Hematopoietic multipotent progenitor cell (in vitro differentiated cells): ENCODE measurements around the gene HYAL1. TPM values are rescaled to one million over a fixed set of nuclear protein-coding genes. Genes with fewer than 3 reads are reported as not detected.
"Not testable (repeated sequence)": the region's sequence is repeated elsewhere in the genome, so short reads cannot be mapped to it uniquely, and the experiment has no call there.

Experiments
- DNase-seq, 3 donors: peaks; one replicate each; pipeline ENCODE4 v3.0.0-alpha.2; 2011 to 2015; ENCODE audit warnings: low read depth in 2 of 3, low spot score in 2 of 3
- total RNA-seq: library from RNA; depleted of rRNA; stranded (reverse); fragments of >200 nt; gene quantifications from one replicate; pipeline ENCODE4 v1.2.3, GENCODE V29; 2012

Gene HYAL1
- total RNA-seq, 1 donor, result 0.27 TPM

- DNase-seq, result no peak
Observed at GRCh38 chr3:50263478-50264382, 39.6 kb downstream of the HYAL1 start.

GRCh38 chr3:50262778-50263177, 40.6 kb downstream of the HYAL1 start:
- DNase-seq, result no peak

- not testable (repeated sequence) for DNase-seq
Observed at GRCh38 chr3:50262200-50262599, 41.2 kb downstream of the HYAL1 start.

DNA sequence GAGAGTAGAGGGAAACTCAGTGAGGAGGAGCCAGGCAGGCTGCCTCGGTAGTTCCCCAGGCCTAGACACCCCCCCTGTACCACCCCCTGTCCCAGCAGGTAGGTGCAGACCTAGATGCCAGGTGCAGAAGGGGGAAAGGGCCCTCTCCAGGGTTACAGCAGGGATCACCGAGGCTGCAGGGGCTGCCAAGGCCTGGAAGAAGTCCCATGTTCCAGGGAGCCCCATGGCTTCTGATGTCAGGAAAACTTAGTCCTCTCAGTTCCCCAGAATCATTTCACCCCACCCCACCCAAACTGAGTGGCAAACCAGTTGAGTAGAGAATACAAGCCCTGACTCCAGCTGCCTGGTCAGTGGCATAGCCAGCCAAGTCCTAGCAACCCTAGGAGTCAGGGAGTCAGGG, 41.9 kb downstream of the HYAL1 start:
- no peak for DNase-seq

DNA sequence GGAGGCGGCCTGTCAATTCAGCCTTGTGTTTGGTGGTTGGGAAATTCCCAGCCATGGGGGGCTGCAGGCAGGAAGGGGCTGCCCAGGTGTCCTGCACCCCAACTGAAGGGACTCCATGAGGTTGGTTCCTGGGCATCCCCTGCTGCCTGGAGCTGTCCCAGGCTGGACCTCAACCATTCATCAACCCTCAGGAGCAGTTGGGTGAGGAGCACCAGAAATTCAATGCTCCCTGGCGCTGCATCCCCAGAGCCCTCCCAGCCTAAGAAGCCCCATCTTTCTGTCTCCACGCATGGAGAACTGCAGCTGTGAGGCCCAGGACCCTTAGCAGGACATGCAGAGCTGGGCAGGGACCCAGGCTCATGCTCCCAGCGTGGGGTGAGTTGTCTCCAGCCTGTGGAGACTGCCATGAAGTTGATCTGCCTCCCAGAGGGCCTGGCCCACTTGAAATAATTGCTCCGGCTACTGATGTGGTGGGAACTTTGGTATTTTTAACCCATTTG, 42.4 kb downstream of the HYAL1 start:
- no peak for DNase-seq

DNA sequence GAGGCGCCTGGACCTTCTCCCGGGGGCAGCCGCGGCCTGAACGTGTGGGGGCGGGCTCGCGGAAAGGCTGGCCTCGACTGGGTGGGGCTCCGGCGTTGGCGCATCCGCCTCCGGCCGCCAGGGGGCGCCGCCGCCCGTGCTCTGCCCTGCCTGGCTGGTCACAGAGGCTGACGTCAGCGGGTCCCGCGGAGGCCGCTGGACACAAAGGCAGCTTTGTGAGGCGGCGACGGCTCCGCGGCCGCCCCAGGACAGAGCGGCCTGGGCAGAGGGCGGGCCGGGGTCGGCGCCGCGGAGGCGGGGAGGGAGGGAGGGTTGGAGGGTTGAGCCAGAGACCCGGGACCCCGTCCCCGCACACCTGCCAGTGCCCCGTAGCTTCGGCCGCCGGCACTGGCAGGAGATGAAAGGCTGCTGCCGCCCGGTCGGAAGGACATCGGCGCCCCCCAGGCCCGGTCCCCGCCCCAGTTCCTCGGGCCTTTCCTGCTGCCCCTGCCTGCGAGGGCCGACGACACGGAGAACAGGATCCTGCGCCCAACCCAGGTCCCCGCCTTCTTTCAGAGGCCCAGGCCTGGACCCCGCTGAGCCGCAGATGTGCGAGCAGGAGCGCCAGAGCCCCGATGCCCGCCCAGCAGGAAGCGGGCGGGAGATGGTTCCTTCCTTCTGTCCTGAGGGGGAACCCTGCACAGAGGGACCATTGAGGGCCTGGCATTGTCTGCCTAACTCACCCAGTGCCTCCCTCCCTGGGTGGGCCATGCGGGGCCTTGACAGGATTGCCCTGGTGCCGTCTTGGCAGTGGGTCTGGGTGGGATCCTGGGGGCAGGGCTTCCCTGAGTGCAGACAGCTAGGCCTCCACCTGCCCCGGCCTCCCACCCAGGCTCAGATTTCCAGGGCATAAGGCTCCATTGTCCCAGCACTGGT, 43.1 kb downstream of the HYAL1 start:
- peak; percentile 79 to 88 (median 79) for DNase-seq

- no peak for DNase-seq
Observed at GRCh38 chr3:50259432-50260026, 43.8 kb downstream of the HYAL1 start.

DNA sequence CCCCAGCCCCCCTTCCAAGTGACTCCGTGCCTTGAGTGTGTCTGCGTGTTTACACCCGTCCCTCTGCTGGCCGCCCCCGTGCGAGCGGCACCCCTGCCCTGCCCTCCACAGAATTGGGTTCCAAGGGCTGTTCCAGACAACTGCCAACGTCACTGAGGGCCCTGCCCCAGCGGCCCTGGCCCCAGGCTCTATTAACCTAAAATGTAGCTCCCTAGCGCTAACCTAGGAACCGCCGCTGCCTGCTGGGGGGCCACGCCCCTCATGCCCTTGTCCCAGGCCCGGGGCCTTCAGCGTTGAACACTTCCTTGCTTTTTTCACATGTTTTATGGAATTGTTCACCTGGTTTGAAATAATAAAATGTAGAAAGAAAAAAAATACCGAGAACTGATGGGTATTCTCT, 44.4 kb downstream of the HYAL1 start:
- no peak for DNase-seq

DNA sequence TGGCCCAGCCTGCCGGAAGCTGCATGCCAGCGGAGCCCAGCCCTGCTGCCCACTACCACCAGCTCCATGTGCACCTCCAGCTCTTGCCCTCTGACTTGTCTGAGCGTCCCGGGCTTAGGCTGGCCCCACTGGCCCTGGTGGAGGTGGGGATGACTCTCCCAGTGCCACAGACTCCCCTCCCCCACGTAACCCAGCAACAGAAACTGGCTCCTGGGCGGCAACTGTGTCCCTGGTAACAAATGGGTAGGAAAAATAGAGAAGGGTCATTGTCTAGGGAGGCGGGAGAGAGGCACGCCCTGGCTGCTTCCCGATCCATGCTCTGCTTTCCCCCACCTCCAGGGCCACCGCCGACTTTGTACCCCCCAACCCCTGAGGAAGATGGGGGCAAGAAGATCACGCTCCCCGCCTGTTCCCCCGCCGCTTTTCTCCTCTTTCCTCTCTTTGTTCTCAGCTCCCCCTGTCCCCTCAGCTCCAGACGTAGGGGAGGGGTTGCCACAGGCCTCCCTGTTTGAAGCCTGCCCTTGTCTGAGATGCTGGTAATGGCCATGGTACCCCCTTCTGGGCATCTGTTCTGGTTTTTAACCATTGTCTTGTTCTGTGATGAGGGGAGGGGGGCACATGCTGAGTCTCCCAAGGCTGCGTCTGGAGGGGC, 45.2 kb downstream of the HYAL1 start:
- no peak for DNase-seq

DNA sequence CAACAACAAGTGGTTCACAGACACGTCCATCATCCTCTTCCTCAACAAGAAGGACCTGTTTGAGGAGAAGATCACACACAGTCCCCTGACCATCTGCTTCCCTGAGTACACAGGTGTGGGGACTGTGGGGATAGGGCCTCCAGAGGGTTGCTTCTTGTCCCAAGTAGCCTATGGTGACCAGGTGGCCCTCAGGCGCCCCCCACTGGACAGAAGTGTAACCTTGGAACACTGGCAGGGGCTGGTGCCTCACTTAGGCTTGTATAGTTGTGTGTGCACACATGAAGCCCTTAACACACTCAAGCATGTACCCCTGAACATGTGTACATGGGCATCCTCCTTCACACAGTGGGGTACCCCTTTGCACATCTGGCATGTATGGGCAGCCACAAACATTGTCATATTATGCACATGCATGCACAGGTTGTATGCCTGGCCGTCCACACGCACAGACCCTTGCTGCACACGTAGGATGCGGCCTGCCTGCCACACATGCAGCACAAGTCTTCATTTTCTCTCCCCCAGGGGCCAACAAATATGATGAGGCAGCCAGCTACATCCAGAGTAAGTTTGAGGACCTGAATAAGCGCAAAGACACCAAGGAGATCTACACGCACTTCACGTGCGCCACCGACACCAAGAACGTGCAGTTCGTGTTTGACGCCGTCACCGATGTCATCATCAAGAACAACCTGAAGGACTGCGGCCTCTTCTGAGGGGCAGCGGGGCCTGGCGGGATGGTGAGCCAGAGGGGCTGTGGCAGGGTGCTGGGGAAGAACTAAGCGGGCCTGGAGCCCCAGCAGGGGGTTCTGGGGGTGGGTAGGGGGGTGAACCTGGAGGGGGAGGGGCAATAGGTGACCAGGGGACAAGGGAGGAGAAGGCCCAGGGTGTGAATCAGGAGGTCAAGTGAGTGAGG, 46.1 kb downstream of the HYAL1 start:
- DNase-seq, result peak in 1 of 3 donors; percentile 48

DNA sequence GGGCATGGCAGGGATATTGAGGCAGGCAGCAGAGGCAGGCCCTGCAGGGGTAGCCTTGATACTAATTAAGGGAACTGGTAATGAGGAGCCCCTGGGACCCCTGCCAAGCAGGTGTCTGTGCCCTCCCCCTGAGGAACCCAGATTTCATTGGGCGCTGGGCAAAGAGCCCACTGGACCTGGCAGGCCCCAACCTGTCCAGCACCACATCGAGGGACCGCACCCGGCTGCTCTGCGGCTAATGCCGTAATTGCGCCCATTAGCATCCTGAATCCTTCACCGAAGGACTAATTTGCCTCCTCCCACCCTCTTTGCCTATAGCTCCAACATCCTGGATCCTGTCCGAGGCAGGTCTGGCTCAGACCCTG, 48.1 kb downstream of the HYAL1 start:
- no peak for DNase-seq

DNA sequence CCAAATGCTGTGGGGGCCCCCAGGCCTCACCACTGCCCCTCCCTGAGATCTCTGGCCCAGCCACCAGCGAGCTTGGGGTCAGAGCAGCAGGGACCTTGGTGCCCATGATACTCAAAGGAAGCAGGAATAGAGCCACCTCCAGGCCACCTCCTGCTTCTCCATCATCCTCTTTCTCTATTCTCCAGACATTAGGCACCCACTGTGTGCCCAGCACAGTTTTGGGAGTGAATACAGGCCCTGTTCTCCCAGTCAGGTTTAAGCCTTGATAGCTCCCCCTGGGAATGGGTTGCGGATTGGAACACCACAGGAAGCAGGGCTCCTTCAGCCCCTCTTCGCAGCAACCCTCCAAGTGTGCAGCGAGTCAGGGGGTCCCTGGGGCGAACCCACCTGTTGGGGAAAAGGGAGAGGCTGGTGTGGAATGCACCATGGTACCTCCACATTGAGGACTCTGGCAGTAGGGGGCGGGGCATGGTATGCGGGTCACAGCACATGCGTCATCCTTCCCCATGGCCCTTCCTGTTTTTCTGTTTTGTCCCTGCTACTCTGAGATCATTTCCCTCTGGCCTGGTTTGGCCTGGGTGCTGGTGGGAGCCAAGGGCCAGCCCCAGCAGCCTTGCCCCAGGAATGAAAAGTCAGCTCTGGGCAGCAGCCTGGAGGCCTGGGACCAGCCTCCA, 48.7 kb downstream of the HYAL1 start:
- DNase-seq, result no peak

- DNase-seq, result no peak
Observed at GRCh38 chr3:50251220-50251619, 52.2 kb downstream of the HYAL1 start.

- no peak for DNase-seq
Observed at GRCh38 chr3:50250514-50250913, 52.9 kb downstream of the HYAL1 start.

Other genes starting within 250 kb of the HYAL1 start
- gene RBM5, start 214.7 kb downstream of the HYAL1 start, total RNA-seq, result 267 TPM
- gene SEMA3F, start 148.2 kb downstream of the HYAL1 start, total RNA-seq, result 1.1 TPM
- gene GNAT1, start 112.0 kb downstream of the HYAL1 start, total RNA-seq, result not detected
- under 0.01 TPM for gene SLC38A3, start 98.3 kb downstream of the HYAL1 start, total RNA-seq
- gene GNAI2, start 67.4 kb downstream of the HYAL1 start, total RNA-seq, result 596 TPM
- 0.54 TPM for gene SEMA3B, start 34.4 kb downstream of the HYAL1 start, total RNA-seq
- not detected for gene LSMEM2, start 24.5 kb downstream of the HYAL1 start, total RNA-seq
- gene IFRD2, start 11.1 kb downstream of the HYAL1 start, total RNA-seq, result 77.8 TPM
- gene HYAL3, start 4.2 kb downstream of the HYAL1 start, total RNA-seq, result 44.7 TPM
- gene NAA80, start 4.2 kb downstream of the HYAL1 start, total RNA-seq, result 88.6 TPM
- 39.9 TPM for gene HYAL2, start 19.2 kb upstream of the HYAL1 start, total RNA-seq
- gene TUSC2, start 24.6 kb upstream of the HYAL1 start, total RNA-seq, result 28.8 TPM
- gene RASSF1, start 37.3 kb upstream of the HYAL1 start, total RNA-seq, result 217 TPM
- 3.8 TPM for gene ZMYND10, start 42.2 kb upstream of the HYAL1 start, total RNA-seq
- 39.9 TPM for gene NPRL2, start 47.2 kb upstream of the HYAL1 start, total RNA-seq
- gene CYB561D2, start 47.3 kb upstream of the HYAL1 start, total RNA-seq, result 57.6 TPM
- 49.3 TPM for gene TMEM115, start 55.9 kb upstream of the HYAL1 start, total RNA-seq
- gene CACNA2D2, start 200.1 kb upstream of the HYAL1 start, total RNA-seq, result 1.1 TPM